ENCODE results near the gene URM1.

URM1 gene

GRCh38 chr9:128340691-128341434 lies 30.3 kb upstream of the URM1 start:
- Histone ChIP-seq H3K9me2 (replicated peaks; ENCODE audit: insufficient read depth, low read length) (no peaks in the 10 kb centered on the region), H3K4me2 (ENCODE audit: low read depth, low read length) (peak overlapping the region; percentile 90), H3F3A (ENCODE audit: insufficient read depth, low read length) (peaks cover 23% of the 10 kb centered on the region), H3K27me3 (replicated peaks; ENCODE audit: insufficient read depth, low read length) (no peaks in the 10 kb centered on the region), H3K4me1 (ENCODE audit: low read length) (no peaks in the 10 kb centered on the region), H4K20me1 (ENCODE audit: insufficient read depth, low read length) (no peaks in the 10 kb centered on the region), H3K27ac (ENCODE audit: low read length) (peak overlapping the region; percentile 37; the same call in 1 of the 2 replicates), H3K9ac (ENCODE audit: low read length) (peak overlapping the region; percentile 68), H2AFZ (ENCODE audit: low read length) (peak overlapping the region; percentile 66), H3K9me3 (replicated peaks; ENCODE audit: insufficient read depth, low read length) (no peaks in the 10 kb centered on the region), H3K36me3 (replicated peaks; ENCODE audit: insufficient read depth, low read length) (no peaks in the 10 kb centered on the region), H3K4me3 (ENCODE audit: low read length) (peak overlapping the region; percentile 92), H3K79me2 (ENCODE audit: low read length) (peaks cover 5% of the 10 kb centered on the region; the same call in 1 of the 2 replicates)
- no peak for TF ChIP-seq EZH2phosphoT487 (IDR thresholded peaks at IDR 0.05; ENCODE audit: low read length)
- no peak for TF ChIP-seq CTCF (IDR thresholded peaks at IDR 0.05; ENCODE audit: low read length)
- no peak for TF ChIP-seq EZH2 (optimal IDR thresholded peaks at IDR 0.05; ENCODE audit: low read depth, low read length)
- peak; percentile 8 for DNase-seq

- no peaks in the 10 kb centered on the region for H3K9me2 ChIP-seq (replicated peaks; ENCODE audit: insufficient read depth, low read length)
- no peaks in the 10 kb centered on the region for H3K9me3 ChIP-seq (replicated peaks; ENCODE audit: insufficient read depth, low read length)
- no peaks in the 10 kb centered on the region for H3K4me1 ChIP-seq (ENCODE audit: low read length)
- no peaks in the 10 kb centered on the region for H3K36me3 ChIP-seq (replicated peaks; ENCODE audit: insufficient read depth, low read length)
- no peak overlapping the region for H3K27ac ChIP-seq (ENCODE audit: low read length)
- H3K79me2 ChIP-seq (ENCODE audit: low read length): peaks cover 5% of the 10 kb centered on the region; the same call in 1 of the 2 replicates
- peak; percentile 78 for DNase-seq
- H4K20me1 ChIP-seq (ENCODE audit: insufficient read depth, low read length): no peaks in the 10 kb centered on the region
- peak overlapping the region; percentile 92 for H3K4me3 ChIP-seq (ENCODE audit: low read length)
- TF ChIP-seq EZH2phosphoT487 (IDR thresholded peaks at IDR 0.05; ENCODE audit: low read length) (no peak), CTCF (IDR thresholded peaks at IDR 0.05; ENCODE audit: low read length) (peak; percentile 73), EZH2 (optimal IDR thresholded peaks at IDR 0.05; ENCODE audit: low read depth, low read length) (no peak)
- peak overlapping the region; percentile 66 for H2AFZ ChIP-seq (ENCODE audit: low read length)
- no peaks in the 10 kb centered on the region for H3K27me3 ChIP-seq (replicated peaks; ENCODE audit: insufficient read depth, low read length)
- H3F3A ChIP-seq (ENCODE audit: insufficient read depth, low read length): peaks cover 23% of the 10 kb centered on the region
- peak overlapping the region; percentile 90 for H3K4me2 ChIP-seq (ENCODE audit: low read depth, low read length)
- peak overlapping the region; percentile 68; the same call in 1 of the 2 replicates for H3K9ac ChIP-seq (ENCODE audit: low read length)
Observed at GRCh38 chr9:128341435-128341849, 29.7 kb upstream of the URM1 start.

- Histone ChIP-seq H4K20me1 (ENCODE audit: insufficient read depth, low read length) (no peaks in the 10 kb centered on the region), H3K4me3 (ENCODE audit: low read length) (no peak overlapping the region), H3K27me3 (replicated peaks; ENCODE audit: insufficient read depth, low read length) (no peaks in the 10 kb centered on the region), H3K4me2 (ENCODE audit: low read depth, low read length) (no peak overlapping the region), H3K36me3 (replicated peaks; ENCODE audit: insufficient read depth, low read length) (no peaks in the 10 kb centered on the region), H2AFZ (ENCODE audit: low read length) (no peak overlapping the region), H3K79me2 (ENCODE audit: low read length) (peaks cover 5% of the 10 kb centered on the region; the same call in 1 of the 2 replicates), H3K9ac (ENCODE audit: low read length) (no peak overlapping the region), H3K4me1 (ENCODE audit: low read length) (no peaks in the 10 kb centered on the region), H3F3A (ENCODE audit: insufficient read depth, low read length) (peaks cover 23% of the 10 kb centered on the region), H3K9me2 (replicated peaks; ENCODE audit: insufficient read depth, low read length) (no peaks in the 10 kb centered on the region), H3K27ac (ENCODE audit: low read length) (no peak overlapping the region), H3K9me3 (replicated peaks; ENCODE audit: insufficient read depth, low read length) (no peaks in the 10 kb centered on the region)
- no peak for TF ChIP-seq EZH2phosphoT487 (IDR thresholded peaks at IDR 0.05; ENCODE audit: low read length)
- no peak for TF ChIP-seq EZH2 (optimal IDR thresholded peaks at IDR 0.05; ENCODE audit: low read depth, low read length)
- TF ChIP-seq CTCF (IDR thresholded peaks at IDR 0.05; ENCODE audit: low read length): no peak
- no peak for DNase-seq
Observed at GRCh38 chr9:128342971-128343680, 28.0 kb upstream of the URM1 start.
